H1 (cell line): ENCODE measurements around the gene SGMS1. TPM values are rescaled to one million over a fixed set of nuclear protein-coding genes. Genes with fewer than 3 reads are reported as not detected.

ENCODE experiments used
- BRCA1 ChIP-seq: IDR thresholded peaks from 2 replicates; pipeline ENCODE4 v1.6.1; 2012; ENCODE audit warnings: low read depth, low read length, improper control_type of control experiment
- CHD7 ChIP-seq: fragments of 300-600 bp; sonication (generic); IDR thresholded peaks from 2 replicates; pipeline ENCODE4 v1.7.1; 2012; ENCODE audit warnings: low read length, moderate library complexity, mild to moderate bottlenecking, inconsistent platforms; ENCODE audit not compliant: insufficient replicate concordance
- FOSL1 ChIP-seq: IDR thresholded peaks from 2 replicates; pipeline ENCODE4 v1.6.1; 2011; ENCODE audit warnings: mild to moderate bottlenecking, low read depth, low read length, moderate library complexity; ENCODE audit not compliant: insufficient read depth
- NANOG ChIP-seq: IDR thresholded peaks from 2 replicates; pipeline ENCODE4 v1.6.1; 2011; ENCODE audit warnings: low read length, low read depth, mild to moderate bottlenecking, inconsistent platforms; ENCODE audit not compliant: insufficient read depth, poor library complexity, severe bottlenecking
- TEAD4 ChIP-seq: IDR thresholded peaks from 2 replicates; pipeline ENCODE4 v1.6.1; 2012; ENCODE audit warnings: low read depth, low read length, inconsistent platforms, mixed read lengths
- polyA plus RNA-seq, 7 experiments: library from polyadenylated mRNA; depleted of rRNA in 3 of 7; stranded (reverse) in 5 of 7; unstranded in 2 of 7; fragments of >200 nt in 5 of 7; fragments of 200-250 nt in 2 of 7; gene quantifications; 1 replicate in 5 of 7; 2 replicates in 1 of 7; 4 replicates in 1 of 7; pipeline versions ENCODE4 v1.2.1 to v1.2.3, GENCODE V29; 2011 to 2013; ENCODE audit warnings: missing spikeins in 2 of 7, mixed read lengths in 2 of 7
- total RNA-seq: library from RNA; stranded (reverse); fragmentation: NEBNext Ultra II Directional; extraction: Animal tissue kit (Norgen Biotek cat#: 25700); gene quantifications from 2 replicates; pipeline ENCODE4 v1.2.1, GENCODE V29; 2021

SGMS1 gene
- total and polyA plus RNA-seq, 2 of the 8 experiments (the other 6 are each of a cell fraction or from before 2014, with no cell fraction given) = 6.0 to 15.6 TPM

GRCh38 chr10:50293513-50294313 is 330.0 kb downstream of the SGMS1 start (continued):
- no peak for TF ChIP-seq CHD7
- no peak for TF ChIP-seq NANOG
- no peak for TF ChIP-seq TEAD4
- no peak for TF ChIP-seq BRCA1
- no peak for TF ChIP-seq FOSL1
